Karpas-422 (cell line): ENCODE results near the gene TBC1D8B. TPM values are rescaled to one million over a fixed set of nuclear protein-coding genes. Genes with fewer than 3 reads are reported as not detected.

Source experiments
- DNase-seq: peaks from one replicate; pipeline ENCODE4 v3.0.0-alpha.2; 2015
- H2AFZ ChIP-seq: fragments of 200-600 bp; sonication (generic); 2 replicates; pipeline ENCODE4 v1.6.1; 2014; ENCODE audit warnings: antibody characterized with exemption, low read length, mixed read lengths
- H3K27ac ChIP-seq: fragments of 200-600 bp; sonication (generic); 2 replicates; pipeline ENCODE4 v1.5.1; 2014; ENCODE audit warnings: mild to moderate bottlenecking, low read length, moderate library complexity
- H3K27me3 ChIP-seq: fragments of 200-600 bp; sonication (generic); 2 replicates; pipeline ENCODE4 v1.6.1; 2014; ENCODE audit warnings: low read length, mixed read lengths
- H3K36me3 ChIP-seq: fragments of 200-600 bp; sonication (generic); 2 replicates; pipeline ENCODE4 v1.6.1; 2014; ENCODE audit warnings: low read length, mixed read lengths; ENCODE audit not compliant: insufficient read depth
- H3K4me1 ChIP-seq: fragments of 200-600 bp; sonication (generic); 2 replicates; pipeline ENCODE4 v1.6.1; 2014; ENCODE audit warnings: mild to moderate bottlenecking, low read length, mixed read lengths
- H3K4me2 ChIP-seq: fragments of 200-600 bp; sonication (generic); 2 replicates; pipeline ENCODE4 v1.6.1; 2014; ENCODE audit warnings: low read length, low read depth, mild to moderate bottlenecking; ENCODE audit not compliant: poor library complexity, severe bottlenecking
- H3K4me3 ChIP-seq: fragments of 200-600 bp; sonication (generic); 2 replicates; pipeline ENCODE4 v1.5.1; 2014; ENCODE audit warnings: mild to moderate bottlenecking, antibody characterized with exemption, low read length, mixed read lengths
- H3K79me2 ChIP-seq: fragments of 200-600 bp; sonication (generic); 2 replicates; pipeline ENCODE4 v1.6.1; 2014; ENCODE audit warnings: mild to moderate bottlenecking, low read length, mixed read lengths
- H3K9ac ChIP-seq: fragments of 200-600 bp; sonication (generic); 2 replicates; pipeline ENCODE4 v1.6.0; 2014; ENCODE audit warnings: low read length
- H3K9me2 ChIP-seq: fragments of 200-600 bp; sonication (generic), shearing (Covaris generic); replicated peaks from 2 replicates; pipeline ENCODE4 v1.6.0; 2014; ENCODE audit warnings: mild to moderate bottlenecking, low read length, moderate library complexity; ENCODE audit not compliant: insufficient read depth
- H3K9me3 ChIP-seq: fragments of 300-700, 200-600 bp; sonication (generic); 2 replicates; pipeline ENCODE4 v1.6.1; 2014; ENCODE audit warnings: low read length, mixed read lengths
- H4K20me1 ChIP-seq: fragments of 200-600 bp; sonication (generic); 2 replicates; pipeline ENCODE4 v1.6.1; 2014; ENCODE audit warnings: mild to moderate bottlenecking, antibody characterized with exemption, low read length, low read depth; ENCODE audit not compliant: insufficient read depth
- total RNA-seq: library from RNA; depleted of rRNA; stranded (reverse); fragments of >200 nt; shearing (Covaris generic); gene quantifications from 2 replicates; pipeline ENCODE4 v1.2.3, GENCODE V29; 2014; ENCODE audit warnings: low replicate concordance

Gene TBC1D8B
- total RNA-seq, 1 experiment from 2014 or later, result not detected

GRCh38 chrX:106901341-106901740 lies 98.9 kb downstream of the TBC1D8B start:
- H3K9ac ChIP-seq, result no peak overlapping the region
- H3K79me2 ChIP-seq, result no peaks in the 10 kb centered on the region
- H3K9me3 ChIP-seq, result no peaks in the 10 kb centered on the region
- H2AFZ ChIP-seq, result no peak overlapping the region
- H3K27ac ChIP-seq, result no peak overlapping the region
- no peak overlapping the region for H3K4me3 ChIP-seq
- H3K9me2 ChIP-seq, result no peaks in the 10 kb centered on the region
- H3K36me3 ChIP-seq, result no peaks in the 10 kb centered on the region
- DNase-seq, result no peak
- peaks cover 16% of the 10 kb centered on the region for H3K4me1 ChIP-seq
- no peaks in the 10 kb centered on the region for H3K27me3 ChIP-seq
- no peaks in the 10 kb centered on the region for H4K20me1 ChIP-seq
- no peak overlapping the region for H3K4me2 ChIP-seq

GRCh38 chrX:106901781-106902219 lies 99.3 kb downstream of the TBC1D8B start:
- Histone ChIP-seq H3K27me3 (no peaks in the 10 kb centered on the region), H3K27ac (no peak overlapping the region), H3K9ac (no peak overlapping the region), H2AFZ (no peak overlapping the region), H4K20me1 (no peaks in the 10 kb centered on the region), H3K4me3 (no peak overlapping the region), H3K36me3 (no peaks in the 10 kb centered on the region), H3K9me3 (no peaks in the 10 kb centered on the region), H3K79me2 (no peaks in the 10 kb centered on the region), H3K9me2 (no peaks in the 10 kb centered on the region), H3K4me1 (peaks cover 16% of the 10 kb centered on the region), H3K4me2 (no peak overlapping the region)
- DNase-seq, result no peak

GRCh38 chrX:106902684-106903083 lies 100.2 kb downstream of the TBC1D8B start:
- no peaks in the 10 kb centered on the region for H3K9me3 ChIP-seq
- H3K4me1 ChIP-seq, result peaks cover 16% of the 10 kb centered on the region
- H3K27ac ChIP-seq, result no peak overlapping the region
- no peaks in the 10 kb centered on the region for H3K27me3 ChIP-seq
- H3K9ac ChIP-seq, result no peak overlapping the region
- H3K4me3 ChIP-seq, result no peak overlapping the region
- H2AFZ ChIP-seq, result no peak overlapping the region
- H3K4me2 ChIP-seq, result no peak overlapping the region
- no peaks in the 10 kb centered on the region for H3K9me2 ChIP-seq
- no peak for DNase-seq
- no peaks in the 10 kb centered on the region for H3K36me3 ChIP-seq
- no peaks in the 10 kb centered on the region for H3K79me2 ChIP-seq
- H4K20me1 ChIP-seq, result no peaks in the 10 kb centered on the region

- Histone ChIP-seq H3K27me3 (no peaks in the 10 kb centered on the region), H3K79me2 (no peaks in the 10 kb centered on the region), H4K20me1 (no peaks in the 10 kb centered on the region), H3K9me3 (no peaks in the 10 kb centered on the region), H3K9me2 (no peaks in the 10 kb centered on the region), H3K9ac (no peak within 1 kb of the TSS), H3K4me3 (no peak within 1 kb of the TSS), H3K4me1 (peaks cover 16% of the 10 kb centered on the region), H3K27ac (no peak within 1 kb of the TSS), H3K36me3 (no peaks in the 10 kb centered on the region), H2AFZ (no peak within 1 kb of the TSS), H3K4me2 (no peak within 1 kb of the TSS)
- peak; percentile 48 for DNase-seq
Measured at GRCh38 chrX:106903291-106903824, 100.9 kb downstream of the TBC1D8B start, which contains the start of gene RIPPLY1. Gene RIPPLY1, minus strand, starts transcription at chrX:106903341. Its CDS starts 54 bp downstream, at chrX:106903287.

- Histone ChIP-seq H3K4me1 (peaks cover 16% of the 10 kb centered on the region), H4K20me1 (no peaks in the 10 kb centered on the region), H3K79me2 (no peaks in the 10 kb centered on the region), H3K27ac (no peak overlapping the region), H3K27me3 (no peaks in the 10 kb centered on the region), H3K4me3 (no peak overlapping the region), H3K9me2 (no peaks in the 10 kb centered on the region), H2AFZ (no peak overlapping the region), H3K9ac (no peak overlapping the region), H3K4me2 (no peak overlapping the region), H3K36me3 (no peaks in the 10 kb centered on the region), H3K9me3 (no peaks in the 10 kb centered on the region)
- DNase-seq, result no peak
Measured at GRCh38 chrX:106903856-106904528, 101.5 kb downstream of the TBC1D8B start.

- Histone ChIP-seq H3K4me3 (no peak overlapping the region), H4K20me1 (no peaks in the 10 kb centered on the region)
- DNase-seq, result no peak
Measured at GRCh38 chrX:106905064-106905708, 102.7 kb downstream of the TBC1D8B start.

GRCh38 chrX:106906361-106906760 lies 103.9 kb downstream of the TBC1D8B start:
- H3K27ac ChIP-seq, result no peak overlapping the region
- H3K4me3 ChIP-seq, result no peak overlapping the region
- H3K36me3 ChIP-seq, result no peaks in the 10 kb centered on the region
- H3K27me3 ChIP-seq, result no peaks in the 10 kb centered on the region
- H2AFZ ChIP-seq, result no peak overlapping the region
- H3K4me2 ChIP-seq, result no peak overlapping the region
- no peak for DNase-seq
- H3K4me1 ChIP-seq, result peaks cover 16% of the 10 kb centered on the region
- no peak overlapping the region for H3K9ac ChIP-seq
- H3K79me2 ChIP-seq, result no peaks in the 10 kb centered on the region
- H3K9me3 ChIP-seq, result no peaks in the 10 kb centered on the region
- H3K9me2 ChIP-seq, result no peaks in the 10 kb centered on the region
- H4K20me1 ChIP-seq, result no peaks in the 10 kb centered on the region

More at GRCh38 chrX:106905064-106905708, 102.7 kb downstream of the TBC1D8B start:
- no peaks in the 10 kb centered on the region for H3K36me3 ChIP-seq
- H3K9me2 ChIP-seq, result no peaks in the 10 kb centered on the region
- H3K27me3 ChIP-seq, result no peaks in the 10 kb centered on the region
- H3K79me2 ChIP-seq, result no peaks in the 10 kb centered on the region
- peaks cover 16% of the 10 kb centered on the region for H3K4me1 ChIP-seq
- no peak overlapping the region for H2AFZ ChIP-seq
- no peak overlapping the region for H3K27ac ChIP-seq
- no peaks in the 10 kb centered on the region for H3K9me3 ChIP-seq
- H3K9ac ChIP-seq, result no peak overlapping the region
- H3K4me2 ChIP-seq, result no peak overlapping the region

- no peak overlapping the region for H3K4me2 ChIP-seq
- H3K36me3 ChIP-seq, result no peaks in the 10 kb centered on the region
- H3K9me2 ChIP-seq, result no peaks in the 10 kb centered on the region
- H3K27ac ChIP-seq, result no peak overlapping the region
- H3K9me3 ChIP-seq, result no peaks in the 10 kb centered on the region
- H3K4me3 ChIP-seq, result no peak overlapping the region
- no peak overlapping the region for H3K9ac ChIP-seq
- no peaks in the 10 kb centered on the region for H4K20me1 ChIP-seq
- H3K79me2 ChIP-seq, result no peaks in the 10 kb centered on the region
- H2AFZ ChIP-seq, result no peak overlapping the region
- H3K27me3 ChIP-seq, result no peaks in the 10 kb centered on the region
- no peaks in the 10 kb centered on the region for H3K4me1 ChIP-seq
- no peak for DNase-seq
Measured at GRCh38 chrX:106912864-106913263, 110.4 kb downstream of the TBC1D8B start.
